K562 (cell line): ENCODE data around the gene FAM168B. TPM values are rescaled to one million over a fixed set of nuclear protein-coding genes. Genes with fewer than 3 reads are reported as not detected.
"Not testable (repeated sequence)": the region's sequence is repeated elsewhere in the genome, so short reads cannot be mapped to it uniquely, and the experiment has no call there.

ENCODE experiments used
- ATAC-seq: fragments of 200-7000 bp; cut with Tn5 transposase; 3 replicates; pipeline ENCODE4 v1.9.1; 2020; ENCODE audit warnings: moderate library complexity
- BruUV-seq: library from RNA; stranded (reverse); fragments of 400-500 nt; replicated peaks from 2 replicates; lab custom pipeline; 2021; lab: Mats Ljungman, UMichigan
- CTCF ChIA-PET: fragments of 300-600 bp; formaldehyde crosslinking; extraction: SDS; loops from one replicate; lab custom pipeline; 2021; ENCODE audit warnings: low intra/inter-chr PET ratio; lab: Yijun Ruan, JAX
- POLR2A ChIA-PET: fragments of 300-600, 350-650 bp; sonication (Branson Sonifier 250); formaldehyde crosslinking; extraction: SDS; loops from one replicate; lab custom pipeline; 2021; ENCODE audit warnings: antibody characterized with exemption, inconsistent platforms; lab: Yijun Ruan, JAX
- DNase-seq, 4 experiments: peaks; one replicate each; pipeline versions ENCODE4 v3.0.0 to v3.0.0-alpha.2; 2011 to 2018; ENCODE audit warnings: low spot score in 3 of 4, mixed read lengths in 3 of 4; ENCODE audit errors: extremely low read depth in 1 of 4
- FAIRE-seq: peaks from 2 replicates; lab custom pipeline; 2011; peaks lifted over from hg19 to GRCh38; lab: Jason Lieb, UNC
- H2AFZ ChIP-seq: 2 replicates; pipeline ENCODE4 v1.6.0; 2011; ENCODE audit warnings: low read depth, low read length, control low read depth, inconsistent platforms
- H3K27ac ChIP-seq: fragments of 200-600 bp; 3 replicates; pipeline ENCODE4 v1.8.0; 2011; ENCODE audit warnings: low read depth, mild to moderate bottlenecking, control low read depth, inconsistent platforms, low read length, moderate library complexity, mixed read lengths; ENCODE audit errors: extremely low read depth
- H3K27me3 ChIP-seq, 2 experiments: fragments of 300-600 bp in 1 of 2; 2 replicates in 1 of 2; 3 replicates in 1 of 2; pipeline versions ENCODE4 v1.6.0 to v1.8.0; 2011; ENCODE audit warnings: inconsistent platforms in 2 of 2, low read length in 2 of 2, mild to moderate bottlenecking in 1 of 2, mixed read lengths in 1 of 2, moderate library complexity in 1 of 2; ENCODE audit not compliant: control insufficient read depth in 2 of 2, insufficient read depth in 2 of 2
- H3K36me3 ChIP-seq: fragments of 300-600 bp; 3 replicates; pipeline ENCODE4 v1.8.0; 2011; ENCODE audit warnings: mild to moderate bottlenecking, low read length, inconsistent platforms; ENCODE audit not compliant: control insufficient read depth, insufficient read depth
- H3K4me1 ChIP-seq, 2 experiments: fragments of 200-600 bp in 1 of 2; replicated peaks in 1 of 2; 2 replicates in 1 of 2; 3 replicates in 1 of 2; pipeline versions ENCODE4 v1.5.1 to v1.8.0; 2011; ENCODE audit warnings: inconsistent platforms in 2 of 2, low read length in 2 of 2, mild to moderate bottlenecking in 1 of 2, mixed read lengths in 1 of 2, moderate library complexity in 1 of 2; ENCODE audit not compliant: control insufficient read depth in 2 of 2, insufficient read depth in 2 of 2
- H3K4me2 ChIP-seq: 2 replicates; pipeline ENCODE4 v1.6.1; 2011; ENCODE audit warnings: low read length, control low read depth, inconsistent platforms, mixed read lengths; ENCODE audit not compliant: insufficient read depth
- H3K4me3 ChIP-seq: fragments of 200-600 bp; sonication (generic), shearing (Covaris generic); 2 replicates; pipeline ENCODE4 v1.5.1; 2016; ENCODE audit warnings: control low read depth, inconsistent platforms
- H3K79me2 ChIP-seq: fragments of 200-600 bp; 3 replicates; pipeline ENCODE4 v1.8.0; 2011; ENCODE audit warnings: low read length, inconsistent platforms; ENCODE audit not compliant: control insufficient read depth, insufficient read depth
- H3K9ac ChIP-seq, 2 experiments: 2 replicates each; pipeline versions ENCODE4 v1.6.0 to v1.6.1; 2011; ENCODE audit warnings: low read depth in 2 of 2, low read length in 2 of 2, control low read depth in 1 of 2, inconsistent platforms in 1 of 2, mild to moderate bottlenecking in 1 of 2, mixed read lengths in 1 of 2; ENCODE audit not compliant: insufficient read depth in 1 of 2
- H3K9me1 ChIP-seq: one replicate; pipeline ENCODE4 v1.6.0; 2011; ENCODE audit warnings: inconsistent platforms, mild to moderate bottlenecking, low read length, moderate library complexity; ENCODE audit not compliant: control insufficient read depth, insufficient read depth
- H3K9me3 ChIP-seq: replicated peaks from 2 replicates; pipeline ENCODE4 v1.5.1; 2011; ENCODE audit warnings: low read depth, low read length, inconsistent platforms; ENCODE audit not compliant: control insufficient read depth, insufficient read depth
- H4K20me1 ChIP-seq: replicated peaks from 2 replicates; pipeline ENCODE4 v1.6.1; 2011; ENCODE audit warnings: low read length, inconsistent platforms, mixed read lengths; ENCODE audit not compliant: control insufficient read depth, insufficient read depth
- SAFB2 ChIP-seq: fragments of 200-400 bp; formaldehyde crosslinking; IDR thresholded peaks from 2 replicates; pipeline ENCODE4 v1.6.1; 2018; ENCODE audit warnings: borderline replicate concordance, low read length, low read depth, moderate library complexity; ENCODE audit not compliant: severe bottlenecking
- WGBS: fragments of 100-300 bp; shearing (Covaris generic); methylation state at CpG from one replicate; pipeline ENCODE4 v1.1.6; 2016; ENCODE audit warnings: low coverage, mixed read lengths; ENCODE audit not compliant: insufficient coverage; ENCODE audit errors: missing lambda C conversion rate; 5-methylcytosine and 5-hydroxymethylcytosine counted together
- in situ Hi-C: fragments of 300-500 bp; cut with MboI; formaldehyde crosslinking; loops from 4 replicates; pipeline ENCODE4 v1.15.0; 2018; ENCODE audit warnings: inconsistent platforms, mixed read lengths
- intact Hi-C: fragments of 100-400 bp; cut with micrococcal nuclease; formaldehyde crosslinking; loops from 2 replicates; pipeline ENCODE4 v1.14.2; 2022
- polyA plus RNA-seq, 8 experiments: library from polyadenylated mRNA; depleted of rRNA in 4 of 8; stranded (reverse) in 5 of 8; unstranded in 3 of 8; fragments of >200 nt; fragmentation: Nextera tagmentation in 2 of 8; fragmentation: Illumina TruSeq in 1 of 8; extraction: Ambion mirVana in 2 of 8; extraction: Trizol in 1 of 8; gene quantifications; 2 replicates each; pipeline versions ENCODE4 v1.2.1 to v1.2.3, GENCODE V29; 2011 to 2014; ENCODE audit warnings: inconsistent platforms in 1 of 8, missing spikeins in 1 of 8
- total RNA-seq, 7 experiments: library from RNA; depleted of rRNA in 6 of 7; stranded (reverse); fragments of >200 nt in 6 of 7; fragmentation: Illumina TruSeq in 2 of 7; extraction: Trizol in 2 of 7; gene quantifications; 2 replicates each; pipeline versions ENCODE4 v1.2.1 to v1.2.3, GENCODE V29; 2011 to 2021; ENCODE audit warnings: low replicate concordance in 1 of 7
- TF ChIP-seq, protein P1 (sequence below): sonication (generic); formaldehyde crosslinking; IDR thresholded peaks from 2 replicates; pipeline ENCODE4 v1.8.0; 2023; ENCODE audit warnings: missing genetic modification reagents, mild to moderate bottlenecking, borderline replicate concordance

Gene FAM168B
- total and polyA plus RNA-seq, 9 of the 15 experiments (the other 6 are each of a cell fraction or from before 2014, with no cell fraction given), result 3.3 to 76.0 (median 46.1) TPM

DNA sequence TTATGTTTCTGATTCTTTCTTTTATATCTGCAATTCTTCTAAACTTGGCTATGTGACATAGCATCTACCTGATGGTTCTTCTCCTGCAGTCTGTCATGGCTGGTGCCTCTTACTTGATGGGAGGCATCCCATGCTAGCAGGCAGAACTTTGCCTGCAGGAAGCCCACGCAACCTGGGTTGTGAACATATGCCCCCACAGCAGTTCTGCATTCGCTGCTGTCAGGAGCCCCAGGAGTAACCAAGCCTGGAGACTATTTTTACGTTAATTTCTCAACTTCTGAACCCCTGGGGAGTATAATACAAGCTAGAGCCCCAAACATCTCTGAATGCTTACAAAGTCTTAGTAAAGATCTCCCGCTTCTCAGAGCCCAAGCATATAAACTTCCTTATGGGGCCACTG, 12.1 kb downstream of the FAM168B start (continued):
- TF ChIP-seq, protein P1, sequence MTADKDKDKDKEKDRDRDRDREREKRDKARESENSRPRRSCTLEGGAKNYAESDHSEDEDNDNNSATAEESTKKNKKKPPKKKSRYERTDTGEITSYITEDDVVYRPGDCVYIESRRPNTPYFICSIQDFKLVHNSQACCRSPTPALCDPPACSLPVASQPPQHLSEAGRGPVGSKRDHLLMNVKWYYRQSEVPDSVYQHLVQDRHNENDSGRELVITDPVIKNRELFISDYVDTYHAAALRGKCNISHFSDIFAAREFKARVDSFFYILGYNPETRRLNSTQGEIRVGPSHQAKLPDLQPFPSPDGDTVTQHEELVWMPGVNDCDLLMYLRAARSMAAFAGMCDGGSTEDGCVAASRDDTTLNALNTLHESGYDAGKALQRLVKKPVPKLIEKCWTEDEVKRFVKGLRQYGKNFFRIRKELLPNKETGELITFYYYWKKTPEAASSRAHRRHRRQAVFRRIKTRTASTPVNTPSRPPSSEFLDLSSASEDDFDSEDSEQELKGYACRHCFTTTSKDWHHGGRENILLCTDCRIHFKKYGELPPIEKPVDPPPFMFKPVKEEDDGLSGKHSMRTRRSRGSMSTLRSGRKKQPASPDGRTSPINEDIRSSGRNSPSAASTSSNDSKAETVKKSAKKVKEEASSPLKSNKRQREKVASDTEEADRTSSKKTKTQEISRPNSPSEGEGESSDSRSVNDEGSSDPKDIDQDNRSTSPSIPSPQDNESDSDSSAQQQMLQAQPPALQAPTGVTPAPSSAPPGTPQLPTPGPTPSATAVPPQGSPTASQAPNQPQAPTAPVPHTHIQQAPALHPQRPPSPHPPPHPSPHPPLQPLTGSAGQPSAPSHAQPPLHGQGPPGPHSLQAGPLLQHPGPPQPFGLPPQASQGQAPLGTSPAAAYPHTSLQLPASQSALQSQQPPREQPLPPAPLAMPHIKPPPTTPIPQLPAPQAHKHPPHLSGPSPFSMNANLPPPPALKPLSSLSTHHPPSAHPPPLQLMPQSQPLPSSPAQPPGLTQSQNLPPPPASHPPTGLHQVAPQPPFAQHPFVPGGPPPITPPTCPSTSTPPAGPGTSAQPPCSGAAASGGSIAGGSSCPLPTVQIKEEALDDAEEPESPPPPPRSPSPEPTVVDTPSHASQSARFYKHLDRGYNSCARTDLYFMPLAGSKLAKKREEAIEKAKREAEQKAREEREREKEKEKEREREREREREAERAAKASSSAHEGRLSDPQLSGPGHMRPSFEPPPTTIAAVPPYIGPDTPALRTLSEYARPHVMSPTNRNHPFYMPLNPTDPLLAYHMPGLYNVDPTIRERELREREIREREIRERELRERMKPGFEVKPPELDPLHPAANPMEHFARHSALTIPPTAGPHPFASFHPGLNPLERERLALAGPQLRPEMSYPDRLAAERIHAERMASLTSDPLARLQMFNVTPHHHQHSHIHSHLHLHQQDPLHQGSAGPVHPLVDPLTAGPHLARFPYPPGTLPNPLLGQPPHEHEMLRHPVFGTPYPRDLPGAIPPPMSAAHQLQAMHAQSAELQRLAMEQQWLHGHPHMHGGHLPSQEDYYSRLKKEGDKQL (CRISPR knock-in tag), result no peak
- TF ChIP-seq SAFB2, result no peak

DNA sequence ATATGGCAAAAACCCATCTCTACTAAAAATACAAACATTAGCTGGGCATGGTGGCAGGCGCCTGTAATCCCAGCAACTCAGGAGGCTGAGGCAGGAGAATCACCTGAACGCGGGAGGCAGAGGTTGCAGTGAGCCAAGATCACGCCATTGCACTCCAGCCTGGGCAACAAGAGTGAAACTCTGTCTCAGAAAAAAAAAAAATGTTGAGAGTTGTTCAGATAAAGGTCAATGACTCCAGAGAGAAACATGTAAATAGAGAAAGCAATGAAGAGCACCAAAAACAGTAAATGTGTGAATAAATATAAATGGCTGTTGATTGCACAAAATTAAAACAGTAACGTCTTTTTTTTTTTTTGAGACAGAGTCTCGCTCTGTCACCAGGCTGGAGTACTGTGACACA, 13.3 kb downstream of the FAM168B start:
- CTCF ChIA-PET, H3K27ac ChIP-seq, ATAC-seq, H3K9me3 ChIP-seq, H3K27me3 ChIP-seq, H3K9me1 ChIP-seq, H3K4me3 ChIP-seq, DNase-seq, FAIRE-seq, in situ Hi-C loops, BruUV-seq, H3K9ac ChIP-seq, H3K4me2 ChIP-seq, H2AFZ ChIP-seq, intact Hi-C loops, H3K4me1 ChIP-seq, H4K20me1 ChIP-seq: not testable (repeated sequence)
- peaks cover 85% of the 10 kb centered on the region; the same call in 2 of the 3 replicates for H3K36me3 ChIP-seq
- POLR2A ChIA-PET, result interaction anchor here (1.0 to 2.0 kb wide), 3 partner anchors 11 to 19 kb away, joined by 3 to 4 read pairs (median 3); partner anchors contain the start of gene FAM168B
- H3K79me2 ChIP-seq, result peaks cover 84% of the 10 kb centered on the region
- WGBS, result 90% methylated on average over 6 of the region's 6 CpGs
